Parathyroid adenoma (tissue), 2 donors: ENCODE data around the gene SOX5.

Experiments
- H2AFZ ChIP-seq: fragments of 300-600 bp; sonication (generic); one replicate; pipeline ENCODE4 v1.7.0; 2017; ENCODE audit warnings: antibody characterized with exemption, mild to moderate bottlenecking
- H3K27ac ChIP-seq: fragments of 300-600 bp; sonication (generic); one replicate; pipeline ENCODE4 v1.7.0; 2017
- H3K27me3 ChIP-seq: fragments of 300-600 bp; sonication (generic); one replicate; pipeline ENCODE4 v1.7.0; 2017; ENCODE audit warnings: low read length; ENCODE audit not compliant: control insufficient read depth, insufficient read depth
- H3K36me3 ChIP-seq: fragments of 300-600 bp; sonication (generic); one replicate; pipeline ENCODE4 v1.7.0; 2017; ENCODE audit warnings: low read length; ENCODE audit not compliant: control insufficient read depth, insufficient read depth
- H3K4me1 ChIP-seq: fragments of 300-600 bp; sonication (generic); one replicate; pipeline ENCODE4 v1.7.0; 2017; ENCODE audit warnings: control low read depth
- H3K4me2 ChIP-seq: fragments of 300-600 bp; sonication (generic); one replicate; pipeline ENCODE4 v1.7.0; 2017; ENCODE audit warnings: low read length
- H3K4me3 ChIP-seq: fragments of 300-600 bp; sonication (generic); one replicate; pipeline ENCODE4 v1.7.0; 2017; ENCODE audit warnings: low read depth, low read length
- H3K79me2 ChIP-seq: fragments of 300-600 bp; sonication (generic); one replicate; pipeline ENCODE4 v1.7.0; 2017; ENCODE audit warnings: control low read depth
- H3K9ac ChIP-seq: fragments of 300-600 bp; sonication (generic); one replicate; pipeline ENCODE4 v1.7.0; 2017; ENCODE audit warnings: mild to moderate bottlenecking
- H3K9me3 ChIP-seq: fragments of 300-600 bp; sonication (generic); one replicate; pipeline ENCODE4 v1.7.0; 2017; ENCODE audit warnings: low read length; ENCODE audit not compliant: control insufficient read depth
- TF ChIP-seq, protein P1 (sequence below): fragments of 300-600 bp; sonication (generic); IDR thresholded peaks from one replicate; pipeline ENCODE4 v1.7.0; 2017; ENCODE audit warnings: antibody characterized with exemption, mild to moderate bottlenecking
- donor health status: primary hyperparathyroidism.

The SOX5 gene

DNA sequence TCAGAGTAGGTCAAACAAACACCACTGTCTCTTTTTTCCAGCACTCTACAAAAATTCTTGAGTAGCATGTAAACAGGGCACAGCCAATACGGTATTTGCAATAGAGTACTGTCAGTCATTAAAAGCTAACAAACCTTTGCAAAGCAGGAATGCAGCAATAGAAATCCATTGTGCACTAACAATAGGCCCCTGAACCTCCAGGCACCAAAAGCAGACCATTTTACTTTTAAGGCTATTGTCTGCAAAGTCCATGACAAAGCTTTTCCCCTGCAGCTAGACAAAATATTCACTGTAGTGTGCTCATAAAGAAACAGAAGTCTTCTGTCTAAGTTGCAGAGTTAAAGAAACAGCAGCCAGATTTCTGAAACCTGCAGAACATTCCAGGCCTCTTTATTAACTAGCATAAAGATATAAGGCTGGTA lies 191.9 kb downstream of the SOX5 start:
- no peak overlapping the region for H3K9ac ChIP-seq
- H3K27me3 ChIP-seq: no peaks in the 10 kb centered on the region
- TF ChIP-seq, protein P1, sequence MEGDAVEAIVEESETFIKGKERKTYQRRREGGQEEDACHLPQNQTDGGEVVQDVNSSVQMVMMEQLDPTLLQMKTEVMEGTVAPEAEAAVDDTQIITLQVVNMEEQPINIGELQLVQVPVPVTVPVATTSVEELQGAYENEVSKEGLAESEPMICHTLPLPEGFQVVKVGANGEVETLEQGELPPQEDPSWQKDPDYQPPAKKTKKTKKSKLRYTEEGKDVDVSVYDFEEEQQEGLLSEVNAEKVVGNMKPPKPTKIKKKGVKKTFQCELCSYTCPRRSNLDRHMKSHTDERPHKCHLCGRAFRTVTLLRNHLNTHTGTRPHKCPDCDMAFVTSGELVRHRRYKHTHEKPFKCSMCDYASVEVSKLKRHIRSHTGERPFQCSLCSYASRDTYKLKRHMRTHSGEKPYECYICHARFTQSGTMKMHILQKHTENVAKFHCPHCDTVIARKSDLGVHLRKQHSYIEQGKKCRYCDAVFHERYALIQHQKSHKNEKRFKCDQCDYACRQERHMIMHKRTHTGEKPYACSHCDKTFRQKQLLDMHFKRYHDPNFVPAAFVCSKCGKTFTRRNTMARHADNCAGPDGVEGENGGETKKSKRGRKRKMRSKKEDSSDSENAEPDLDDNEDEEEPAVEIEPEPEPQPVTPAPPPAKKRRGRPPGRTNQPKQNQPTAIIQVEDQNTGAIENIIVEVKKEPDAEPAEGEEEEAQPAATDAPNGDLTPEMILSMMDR: no peak
- no peaks in the 10 kb centered on the region for H3K36me3 ChIP-seq
- H2AFZ ChIP-seq: no peak overlapping the region
- H3K9me3 ChIP-seq: no peaks in the 10 kb centered on the region
- H3K79me2 ChIP-seq: no peaks in the 10 kb centered on the region
- H3K4me1 ChIP-seq: no peaks in the 10 kb centered on the region
- no peak overlapping the region for H3K4me3 ChIP-seq
- H3K27ac ChIP-seq: no peak overlapping the region
- H3K4me2 ChIP-seq: no peak overlapping the region

DNA sequence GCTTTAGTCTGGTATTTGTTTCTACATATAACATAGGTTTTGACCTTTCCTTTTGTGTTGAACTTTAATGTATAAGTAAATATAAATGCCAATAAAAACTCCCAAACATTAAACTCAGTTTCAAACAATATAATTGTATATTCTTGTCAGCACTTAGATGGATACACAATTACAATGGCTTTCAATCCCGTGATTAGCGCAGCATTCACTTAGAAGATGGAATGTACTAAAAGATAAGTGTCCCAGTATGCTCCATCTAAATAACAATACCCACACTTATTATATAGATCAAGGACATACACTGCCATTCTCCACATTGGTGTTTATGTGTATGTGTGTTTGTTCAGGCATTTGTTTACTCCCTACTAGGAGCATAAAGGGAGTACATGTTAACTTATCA lies 193.1 kb downstream of the SOX5 start:
- TF ChIP-seq, protein P1: no peak
- H3K79me2 ChIP-seq: no peaks in the 10 kb centered on the region
- no peaks in the 10 kb centered on the region for H3K9me3 ChIP-seq
- no peaks in the 10 kb centered on the region for H3K4me1 ChIP-seq
- H3K27me3 ChIP-seq: no peaks in the 10 kb centered on the region
- H3K4me3 ChIP-seq: no peak overlapping the region
- no peak overlapping the region for H3K9ac ChIP-seq
- H3K27ac ChIP-seq: no peak overlapping the region
- no peak overlapping the region for H2AFZ ChIP-seq
- no peak overlapping the region for H3K4me2 ChIP-seq
- no peaks in the 10 kb centered on the region for H3K36me3 ChIP-seq

DNA sequence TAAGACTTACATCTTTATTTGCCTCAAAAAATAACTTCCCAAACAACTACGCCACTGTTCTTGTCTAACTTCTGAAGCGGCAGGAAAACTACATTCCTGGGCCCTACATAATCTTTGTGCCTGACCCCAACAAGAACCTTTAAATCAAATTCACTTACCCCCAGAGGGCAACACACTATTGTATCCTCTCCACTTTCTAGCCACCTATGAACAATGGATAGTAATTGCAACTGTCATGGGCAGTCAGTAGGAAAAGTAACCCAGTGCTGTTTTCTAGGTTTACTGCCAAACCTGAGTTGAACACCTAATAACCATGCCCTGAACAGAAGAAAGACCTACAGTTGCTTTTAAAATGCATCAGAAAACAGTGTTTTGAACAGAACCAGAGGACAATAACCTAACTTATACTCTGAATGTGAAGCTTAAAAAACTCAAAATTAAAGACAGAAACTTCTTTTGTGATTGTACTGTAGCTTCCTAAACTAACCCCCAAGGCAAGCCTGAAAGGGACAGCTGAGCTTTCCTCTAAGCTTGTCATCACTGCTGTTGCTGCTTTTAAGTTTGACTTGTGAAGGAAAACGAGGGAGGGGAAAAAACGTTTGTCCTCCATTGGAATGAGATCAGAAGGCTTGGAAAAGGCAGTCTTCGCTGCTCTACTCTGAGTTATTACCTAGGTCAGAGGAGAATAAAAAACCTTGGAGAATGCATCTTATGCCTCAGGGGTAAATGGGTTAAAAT lies 195.7 kb downstream of the SOX5 start:
- Histone ChIP-seq H3K9ac (no peak overlapping the region), H3K4me2 (no peak overlapping the region), H3K9me3 (no peaks in the 10 kb centered on the region), H3K36me3 (no peaks in the 10 kb centered on the region), H3K27ac (no peak overlapping the region), H3K79me2 (no peaks in the 10 kb centered on the region), H3K4me1 (no peaks in the 10 kb centered on the region), H2AFZ (no peak overlapping the region), H3K4me3 (no peak overlapping the region), H3K27me3 (no peaks in the 10 kb centered on the region)
- TF ChIP-seq, protein P1: no peak

DNA sequence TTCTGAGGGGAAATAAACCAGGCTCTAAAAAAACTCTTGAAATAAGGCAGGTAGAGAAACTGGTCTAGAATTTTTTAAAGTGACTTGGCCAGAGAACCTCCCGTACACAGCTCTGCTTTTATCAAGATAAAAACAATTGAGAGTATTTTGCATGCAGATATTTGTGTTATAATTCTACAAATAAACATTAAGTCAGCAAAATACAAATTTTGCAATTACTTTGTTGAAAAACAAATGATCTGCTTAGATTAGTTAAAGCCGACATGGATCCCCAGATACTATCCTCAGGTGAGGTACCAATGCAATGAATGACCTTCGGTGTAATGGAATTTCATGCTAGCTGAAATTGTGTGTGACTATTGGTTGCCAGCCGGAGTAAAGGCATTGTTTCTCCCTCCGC lies 197.2 kb downstream of the SOX5 start:
- H3K27ac ChIP-seq: no peak overlapping the region
- no peaks in the 10 kb centered on the region for H3K27me3 ChIP-seq
- H3K4me3 ChIP-seq: no peak overlapping the region
- no peak overlapping the region for H3K9ac ChIP-seq
- H3K4me2 ChIP-seq: no peak overlapping the region
- H3K4me1 ChIP-seq: no peaks in the 10 kb centered on the region
- no peaks in the 10 kb centered on the region for H3K79me2 ChIP-seq
- no peaks in the 10 kb centered on the region for H3K36me3 ChIP-seq
- TF ChIP-seq, protein P1: no peak
- H2AFZ ChIP-seq: no peak overlapping the region
- H3K9me3 ChIP-seq: no peaks in the 10 kb centered on the region

DNA sequence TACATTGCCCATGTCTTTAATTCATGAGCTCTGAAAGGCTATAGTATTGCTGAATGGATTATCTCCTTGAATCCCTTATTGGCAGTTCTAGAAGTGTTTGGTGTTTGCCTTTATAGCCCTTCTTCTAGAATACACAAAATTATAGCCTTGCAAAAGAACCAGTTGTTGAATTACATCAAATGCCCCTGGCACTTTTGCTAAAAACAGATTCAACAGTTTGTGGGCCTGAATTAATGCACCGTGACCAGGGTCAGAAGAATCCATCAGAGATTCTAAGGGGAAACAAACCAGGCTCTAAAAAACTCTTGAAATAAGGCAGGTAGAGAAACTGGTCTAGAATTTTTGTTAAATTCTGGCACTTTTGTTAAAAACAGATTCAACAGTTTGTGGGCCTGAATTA lies 197.8 kb downstream of the SOX5 start:
- Histone ChIP-seq H3K79me2 (no peaks in the 10 kb centered on the region), H2AFZ (no peak overlapping the region), H3K4me1 (no peaks in the 10 kb centered on the region), H3K9me3 (no peaks in the 10 kb centered on the region), H3K4me3 (no peak overlapping the region), H3K9ac (no peak overlapping the region), H3K4me2 (no peak overlapping the region), H3K27ac (no peak overlapping the region), H3K36me3 (no peaks in the 10 kb centered on the region), H3K27me3 (no peaks in the 10 kb centered on the region)
- TF ChIP-seq, protein P1: no peak
